Measurements from ENCODE around the gene SMIM13. TPM values are rescaled to one million over a fixed set of nuclear protein-coding genes. Genes with fewer than 3 reads are reported as not detected.

Gene SMIM13
- total RNA-seq, 1 experiment from 2014 or later: 16.3 TPM

DNA sequence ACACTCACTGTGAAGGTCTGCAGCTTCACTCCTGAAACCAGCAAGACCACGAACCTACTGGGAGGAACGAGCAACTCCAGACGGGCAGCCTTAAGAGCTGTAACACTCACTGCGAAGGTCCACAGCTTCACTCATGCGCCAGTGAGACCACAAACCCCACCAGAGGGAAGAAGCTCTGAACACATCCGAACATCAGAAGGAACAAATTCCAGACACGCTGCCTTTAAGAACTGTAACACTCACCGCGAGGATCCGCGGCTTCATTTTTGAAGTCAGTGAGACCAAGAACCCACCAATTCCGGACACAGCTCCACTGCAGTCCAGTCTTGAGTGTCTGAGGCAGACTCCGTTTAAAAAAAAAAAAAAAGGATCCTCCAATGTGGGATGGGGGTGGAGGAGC lies 78.3 kb downstream of the SMIM13 start:
- Histone ChIP-seq H3K27ac (no peak overlapping the region), H3K36me3 (no peaks in the 10 kb centered on the region), H3K4me3 (no peak overlapping the region), H3K4me1 (no peaks in the 10 kb centered on the region), H3K27me3 (no peaks in the 10 kb centered on the region), H3K9me3 (replicated peaks) (no peaks in the 10 kb centered on the region)
- DNase-seq: no peak

DNA sequence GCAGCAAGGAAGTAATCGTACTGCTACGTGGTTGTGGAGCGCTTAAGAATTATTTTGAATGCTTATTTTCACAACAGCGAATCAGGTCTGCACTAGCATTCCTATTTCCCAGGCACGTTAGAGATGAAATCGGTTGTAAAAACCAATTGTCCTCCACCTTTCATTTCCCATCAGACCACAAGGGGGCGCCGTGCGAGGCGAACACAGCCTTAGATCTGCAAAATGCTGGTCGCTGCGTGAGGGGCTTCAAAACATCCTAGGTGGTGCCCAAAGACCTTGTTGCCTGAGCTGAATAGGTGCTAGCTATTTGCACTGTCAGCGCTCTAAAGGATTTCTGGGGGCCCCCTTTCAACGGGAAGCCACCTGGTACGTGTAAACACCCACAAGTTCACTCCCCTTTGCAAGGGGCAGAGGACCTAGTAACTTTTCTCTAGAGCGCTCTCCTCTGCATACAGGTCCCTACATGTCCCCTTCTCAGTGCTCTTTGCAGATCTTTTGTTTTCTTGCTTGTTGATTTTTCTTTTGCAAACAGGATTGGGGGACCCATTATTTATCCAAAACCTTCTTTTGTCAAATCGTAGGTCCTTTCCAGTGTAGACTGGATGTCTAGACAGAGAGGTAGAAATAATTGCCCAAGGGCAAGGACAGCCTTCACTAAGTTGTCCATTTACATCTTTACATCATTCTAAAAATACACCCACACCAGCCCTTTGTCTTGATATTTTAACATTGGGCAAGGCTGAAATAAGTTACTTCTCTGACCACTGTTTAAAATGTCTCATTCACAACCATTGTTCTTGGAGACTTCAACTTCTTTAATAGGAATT lies 79.1 kb downstream of the SMIM13 start:
- peak; percentile 31 to 62 for DNase-seq
- H3K36me3 ChIP-seq: no peaks in the 10 kb centered on the region
- no peak overlapping the region for H3K4me3 ChIP-seq
- H3K9me3 ChIP-seq (replicated peaks): no peaks in the 10 kb centered on the region
- no peaks in the 10 kb centered on the region for H3K27me3 ChIP-seq
- no peaks in the 10 kb centered on the region for H3K4me1 ChIP-seq
- no peak overlapping the region for H3K27ac ChIP-seq

DNA sequence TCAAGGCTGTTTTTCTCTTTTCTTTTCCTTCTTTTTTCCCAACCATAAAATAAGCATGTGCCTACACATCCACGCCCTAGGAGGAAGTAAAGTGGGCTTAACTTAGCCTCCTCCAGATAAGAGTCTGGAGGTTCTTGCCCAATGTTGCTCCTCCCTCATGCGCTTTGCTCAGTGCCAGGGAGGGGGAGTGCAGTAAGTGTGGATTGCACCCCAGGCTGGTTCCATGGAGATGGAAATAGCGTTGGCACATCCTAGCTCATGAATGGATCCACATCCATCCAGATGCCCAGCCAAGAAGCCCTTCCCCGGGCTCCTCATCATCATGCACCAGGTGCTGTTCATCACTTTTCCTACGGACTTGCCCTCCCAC lies 80.6 kb downstream of the SMIM13 start:
- Histone ChIP-seq H3K27ac (no peak overlapping the region), H3K4me3 (no peak overlapping the region), H3K4me1 (no peaks in the 10 kb centered on the region), H3K36me3 (no peaks in the 10 kb centered on the region), H3K27me3 (no peaks in the 10 kb centered on the region), H3K9me3 (replicated peaks) (no peaks in the 10 kb centered on the region)
- DNase-seq: no peak

DNA sequence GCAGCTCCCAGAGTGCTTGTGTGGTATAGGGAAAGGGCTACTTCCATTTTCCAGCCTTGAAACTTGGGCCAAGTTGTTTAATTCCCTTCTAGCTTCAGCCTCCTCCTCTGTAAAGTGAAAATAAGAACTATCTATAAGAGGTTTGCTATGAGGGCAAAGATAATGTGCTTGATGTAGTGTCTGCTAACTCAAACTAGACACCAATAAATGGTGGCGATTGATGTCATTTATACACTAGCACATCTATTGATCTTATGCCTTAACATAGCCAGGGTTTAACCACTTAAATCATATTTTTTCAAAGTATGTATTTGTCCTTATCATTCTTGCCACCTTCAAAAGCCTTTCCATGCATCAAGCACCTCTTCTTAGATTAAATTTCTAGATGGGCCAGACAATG lies 83.6 kb downstream of the SMIM13 start:
- H3K36me3 ChIP-seq: no peaks in the 10 kb centered on the region
- no peaks in the 10 kb centered on the region for H3K27me3 ChIP-seq
- DNase-seq: no peak
- no peak overlapping the region for H3K27ac ChIP-seq
- H3K4me3 ChIP-seq: no peak overlapping the region
- no peaks in the 10 kb centered on the region for H3K4me1 ChIP-seq
- no peaks in the 10 kb centered on the region for H3K9me3 ChIP-seq (replicated peaks)

DNA sequence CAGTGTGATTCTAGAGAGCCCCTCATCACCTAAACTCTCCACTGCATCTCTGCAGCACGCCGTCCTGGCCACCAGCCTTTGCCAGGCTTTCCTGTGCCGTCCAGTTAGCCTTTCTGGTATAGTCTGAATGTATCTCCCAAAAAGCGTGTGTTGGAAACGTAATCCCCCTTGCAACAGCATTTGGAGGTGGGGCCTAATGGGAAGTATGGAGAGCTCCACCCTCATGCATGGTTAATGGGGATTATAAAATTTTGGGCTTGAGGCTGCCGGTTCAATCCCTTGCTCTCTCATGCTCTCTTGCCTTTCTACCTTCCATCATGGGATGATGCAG lies 85.4 kb downstream of the SMIM13 start:
- DNase-seq: no peak
- Histone ChIP-seq H3K27me3 (no peaks in the 10 kb centered on the region), H3K4me3 (no peak overlapping the region), H3K27ac (no peak overlapping the region), H3K36me3 (no peaks in the 10 kb centered on the region), H3K4me1 (no peaks in the 10 kb centered on the region), H3K9me3 (replicated peaks) (no peaks in the 10 kb centered on the region)

DNA sequence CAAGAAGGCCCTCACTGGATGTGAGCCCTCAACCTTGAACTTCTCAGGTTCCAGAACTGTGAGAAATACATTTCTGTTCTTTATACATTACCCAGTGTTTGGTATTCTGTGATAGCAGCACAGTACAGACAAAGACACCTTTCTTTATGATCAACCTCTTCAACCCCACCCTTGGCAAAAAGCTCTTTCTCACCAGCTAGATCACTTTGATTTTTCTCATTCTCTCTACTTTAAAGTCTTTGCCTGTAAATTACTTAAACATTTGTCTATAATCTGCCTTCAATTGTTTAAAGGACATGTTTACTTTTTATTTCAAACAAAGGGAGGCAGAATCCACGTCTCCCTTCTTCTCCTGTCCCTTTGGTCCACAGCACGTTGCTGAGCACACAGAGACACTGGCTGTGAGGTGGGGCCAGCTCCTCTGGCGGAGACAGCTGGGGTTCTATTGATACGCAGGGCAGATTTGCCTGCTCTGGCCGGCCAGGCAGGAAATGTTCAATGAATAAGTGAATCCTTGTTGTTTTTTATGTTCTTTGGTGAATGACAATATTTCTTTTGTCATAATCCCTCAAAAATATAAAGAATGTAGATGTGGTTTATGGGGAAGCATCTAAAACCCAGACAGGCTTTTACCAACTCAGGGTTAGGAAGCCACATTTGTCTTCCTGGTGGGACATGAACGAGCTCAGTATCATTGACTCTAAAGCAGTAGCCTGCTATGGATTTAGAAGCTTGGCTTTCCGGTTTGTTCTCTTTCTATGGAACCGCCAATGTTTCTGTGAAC lies 86.0 kb downstream of the SMIM13 start:
- Histone ChIP-seq H3K4me1 (no peaks in the 10 kb centered on the region), H3K36me3 (no peaks in the 10 kb centered on the region), H3K9me3 (replicated peaks) (no peaks in the 10 kb centered on the region), H3K27ac (no peak overlapping the region), H3K4me3 (no peak overlapping the region), H3K27me3 (no peaks in the 10 kb centered on the region)
- DNase-seq: peak; percentile 9 to 42

DNA sequence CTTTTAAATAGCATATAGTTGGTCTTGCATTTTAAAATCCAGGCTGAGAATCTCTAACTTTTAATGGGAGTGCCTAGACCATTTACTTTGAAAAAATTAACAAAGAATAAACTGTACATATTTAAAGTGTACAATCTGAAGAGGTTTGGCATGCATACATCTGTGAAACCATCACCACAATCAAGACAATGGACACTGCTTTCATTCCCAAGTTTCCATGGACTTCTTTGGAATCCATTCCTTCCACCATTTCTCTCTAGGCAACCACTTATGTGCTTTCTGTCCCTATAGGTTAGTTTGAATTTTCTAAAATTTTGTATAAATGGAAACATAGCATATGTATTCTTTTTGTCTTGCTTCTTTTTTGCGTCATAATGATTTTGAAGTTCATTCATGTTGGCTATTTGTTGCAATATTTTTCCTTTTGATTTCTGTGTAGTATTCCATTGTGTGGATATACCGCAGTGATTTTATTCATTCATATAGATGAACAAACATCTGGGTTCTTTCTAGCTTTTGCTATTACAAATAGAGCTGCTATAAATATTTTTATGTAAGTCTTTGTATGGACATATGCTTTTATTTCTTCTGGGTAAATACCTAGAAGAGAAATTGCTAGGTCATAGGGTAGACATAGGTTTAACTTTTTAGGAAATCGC lies 88.0 kb downstream of the SMIM13 start:
- Histone ChIP-seq H3K27ac (no peak overlapping the region), H3K9me3 (replicated peaks) (no peaks in the 10 kb centered on the region), H3K4me3 (no peak overlapping the region), H3K27me3 (no peaks in the 10 kb centered on the region), H3K36me3 (no peaks in the 10 kb centered on the region), H3K4me1 (no peaks in the 10 kb centered on the region)
- DNase-seq: no peak

DNA sequence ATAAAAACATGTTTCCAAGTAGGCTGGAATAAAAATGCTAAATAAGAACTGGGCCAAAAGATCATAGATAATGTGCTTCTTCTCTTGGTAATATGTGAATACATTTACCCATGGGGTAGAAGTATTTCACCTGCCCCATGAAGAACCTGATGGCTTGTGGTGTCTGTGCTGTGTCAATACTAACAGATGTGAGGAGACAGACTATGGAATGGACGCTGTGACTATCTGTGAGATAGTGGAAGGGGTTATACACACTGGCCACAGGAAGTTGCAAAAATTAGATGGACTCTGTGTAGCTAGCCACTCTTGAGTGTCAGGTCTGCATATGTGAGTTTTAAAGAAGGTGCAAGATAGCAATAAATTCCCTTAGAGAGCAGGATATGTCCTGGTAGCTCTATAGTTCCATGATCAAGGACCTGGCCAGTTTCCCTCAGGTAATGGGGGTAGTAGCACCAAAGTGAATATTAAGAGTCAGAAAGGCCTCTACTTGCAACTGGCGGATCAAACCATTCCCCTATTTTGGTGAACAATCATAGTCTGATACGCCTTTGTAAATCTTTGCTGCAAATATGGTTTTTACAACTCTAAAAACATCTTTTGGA lies 90.2 kb downstream of the SMIM13 start:
- Histone ChIP-seq H3K27ac (no peak overlapping the region), H3K27me3 (no peaks in the 10 kb centered on the region), H3K4me3 (no peak overlapping the region), H3K9me3 (replicated peaks) (no peaks in the 10 kb centered on the region), H3K4me1 (no peaks in the 10 kb centered on the region), H3K36me3 (no peaks in the 10 kb centered on the region)
- DNase-seq: no peak

DNA sequence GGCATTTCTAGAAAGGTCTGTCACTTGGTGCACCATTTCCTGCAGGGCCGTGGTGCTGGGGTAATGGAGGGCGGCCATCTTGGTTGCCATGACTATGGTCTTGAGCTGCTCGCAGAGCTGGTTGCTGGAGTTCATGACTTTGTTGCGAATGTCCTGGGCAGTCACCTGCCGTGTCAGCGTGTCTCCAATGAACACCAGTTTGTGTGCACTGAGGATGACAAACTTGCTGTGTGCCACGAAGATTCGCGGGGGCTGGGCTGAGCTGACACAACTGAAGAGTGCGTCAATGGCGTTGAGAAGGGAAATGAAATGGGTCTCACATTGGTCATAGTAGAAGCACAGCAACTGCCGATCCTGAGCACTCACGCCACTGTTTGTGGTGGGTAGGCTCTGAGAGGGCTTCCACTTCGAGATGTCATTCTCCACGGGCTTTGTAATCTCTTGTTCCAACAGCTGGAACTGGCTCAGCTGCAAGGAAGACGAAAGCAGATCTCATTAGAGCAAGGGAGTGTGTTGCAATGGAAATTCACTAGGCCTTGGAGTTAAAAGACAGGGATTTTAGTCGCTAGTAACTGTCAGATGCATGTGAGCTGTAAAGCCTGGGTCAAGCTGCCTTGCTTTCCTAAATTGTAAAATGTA lies 91.7 kb downstream of the SMIM13 start:
- no peak overlapping the region for H3K4me3 ChIP-seq
- DNase-seq: no peak
- H3K27me3 ChIP-seq: no peaks in the 10 kb centered on the region
- H3K9me3 ChIP-seq (replicated peaks): no peaks in the 10 kb centered on the region
- H3K27ac ChIP-seq: no peak overlapping the region
- H3K36me3 ChIP-seq: no peaks in the 10 kb centered on the region
- no peaks in the 10 kb centered on the region for H3K4me1 ChIP-seq

DNA sequence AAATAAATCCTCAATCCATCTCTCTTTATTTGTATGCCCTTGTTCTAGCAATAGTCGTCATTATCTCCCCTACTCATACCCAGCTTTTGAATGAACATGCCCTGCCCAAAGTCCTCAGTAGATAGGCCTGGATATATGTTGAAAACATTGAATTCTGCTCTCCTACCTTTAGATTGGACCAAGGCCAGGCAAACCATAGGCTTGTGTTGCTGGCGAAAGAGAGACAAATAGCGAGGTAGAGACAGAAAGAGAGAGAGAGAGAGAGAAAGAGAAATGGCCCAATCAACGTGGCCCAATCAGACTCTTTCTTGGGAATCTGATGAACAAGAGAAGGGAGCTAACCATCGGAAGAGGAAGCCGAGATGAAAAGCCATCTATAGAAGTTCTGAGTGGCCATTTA lies 93.7 kb downstream of the SMIM13 start:
- Histone ChIP-seq H3K9me3 (replicated peaks) (no peaks in the 10 kb centered on the region), H3K4me1 (no peaks in the 10 kb centered on the region), H3K36me3 (no peaks in the 10 kb centered on the region), H3K27ac (no peak overlapping the region), H3K4me3 (no peak overlapping the region), H3K27me3 (no peaks in the 10 kb centered on the region)
- no peak for DNase-seq

Other genes starting within 250 kb of the SMIM13 start
- 0.05 TPM in 1 of 2 replicates, not detected in the other for gene GCM2, start 211.8 kb upstream of the SMIM13 start, total RNA-seq (2014; rRNA removed; shearing (Covaris generic))
- 3.0 and 3.5 TPM in 2 replicates for gene SYCP2L, start 206.8 kb upstream of the SMIM13 start, total RNA-seq (2014; rRNA removed; shearing (Covaris generic))
- 18.0 and 21.1 TPM in 2 replicates for gene ELOVL2, start 49.5 kb upstream of the SMIM13 start, total RNA-seq (2014; rRNA removed; shearing (Covaris generic))
- not detected in 2 replicates for gene ERVFRD-1, start 17.9 kb downstream of the SMIM13 start, total RNA-seq (2014; rRNA removed; shearing (Covaris generic))
- gene NEDD9, start 138.8 kb downstream of the SMIM13 start, total RNA-seq (2014; rRNA removed; shearing (Covaris generic)): 0.42 and 0.71 TPM in 2 replicates